OCI-LY1 (cell line): ENCODE data around the gene SYT9.

Experiments
- CTCF ChIP-seq: fragments of 200-600 bp; sonication (generic), shearing (Covaris generic); IDR thresholded peaks from 2 replicates; pipeline ENCODE4 v1.5.1; 2017; ENCODE audit warnings: mild to moderate bottlenecking, antibody characterized with exemption, low read length, moderate library complexity, mixed read lengths
- EZH2 ChIP-seq: fragments of 200-600 bp; sonication (generic), shearing (Covaris generic); IDR thresholded peaks from 2 replicates; pipeline ENCODE4 v1.8.0; 2017; ENCODE audit warnings: borderline replicate concordance, mixed run types, mild to moderate bottlenecking, antibody characterized with exemption, low read length, moderate library complexity, mixed read lengths

DNA sequence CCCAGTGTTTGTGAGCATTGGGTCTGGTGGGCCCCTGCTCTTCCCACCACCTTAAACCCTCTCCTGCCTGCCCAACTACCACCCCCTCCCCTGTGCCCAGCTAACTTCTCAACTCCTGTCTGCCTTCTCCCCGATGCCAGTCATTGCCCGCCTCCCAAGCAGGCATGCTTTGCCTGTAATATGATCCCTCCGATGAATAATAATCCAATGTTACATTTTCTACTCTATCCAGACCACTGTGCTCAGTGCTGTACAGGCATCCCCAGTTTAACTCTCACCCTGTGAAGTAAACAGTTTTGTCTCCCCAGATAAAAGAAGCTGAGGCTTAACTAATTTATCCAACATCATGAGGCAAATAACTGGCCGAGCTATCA, 198.1 kb downstream of the SYT9 start:
- no peak for TF ChIP-seq CTCF
- no peak for TF ChIP-seq EZH2
